ENCODE data around the gene MYO1F. TPM values are rescaled to one million over a fixed set of nuclear protein-coding genes. Genes with fewer than 3 reads are reported as not detected.

The MYO1F gene
- total and polyA plus RNA-seq, 8 donors: 3.0 to 54.8 (median 18.8) TPM

DNA sequence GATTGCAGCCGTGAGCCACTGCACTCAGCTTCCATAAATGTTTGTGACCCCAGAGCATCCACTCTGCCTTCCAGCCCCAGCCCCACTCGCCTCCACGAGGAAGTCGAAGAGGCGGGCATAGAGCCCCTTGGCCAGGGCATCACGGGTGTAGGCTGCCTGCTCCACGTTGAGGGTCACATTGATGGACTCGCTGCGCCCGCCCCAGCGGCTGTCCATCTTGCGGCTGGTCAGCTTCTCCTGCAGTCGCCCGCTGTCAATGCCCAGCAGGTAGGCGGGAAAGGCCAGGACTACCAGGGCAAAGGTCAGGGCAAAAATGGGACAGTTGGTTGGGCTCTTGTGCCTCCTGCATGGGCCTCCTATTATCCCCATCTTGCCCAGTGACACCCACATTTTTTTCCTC is 27.2 kb downstream of the MYO1F start:
- H3K9me3 ChIP-seq: no peaks in the 10 kb centered on the region
- H3K4me3 ChIP-seq: no peak overlapping the region
- DNase-seq: no peak
- no peaks in the 10 kb centered on the region for H3K4me1 ChIP-seq
- no peak overlapping the region for H3K27ac ChIP-seq
- WGBS, 5 donors: 88 to 98% (median 91%) methylated on average over 12 to 15 of the region's 15 CpGs
- H3K27me3 ChIP-seq: no peaks in the 10 kb centered on the region
- TF ChIP-seq CTCF (IDR thresholded peaks at IDR 0.05) (no peak), EP300 (IDR thresholded peaks at IDR 0.05) (no peak), POLR2AphosphoS5 (IDR thresholded peaks at IDR 0.05) (no peak), POLR2A (IDR thresholded peaks at IDR 0.05) (no peak)
- intact Hi-C loops (cut with DNase I; ENCODE audit: low total_unique reads): no loop called here
- H3K36me3 ChIP-seq: peaks cover 0 to 80% (median 38%) of the 10 kb centered on the region in 4 donors

DNA sequence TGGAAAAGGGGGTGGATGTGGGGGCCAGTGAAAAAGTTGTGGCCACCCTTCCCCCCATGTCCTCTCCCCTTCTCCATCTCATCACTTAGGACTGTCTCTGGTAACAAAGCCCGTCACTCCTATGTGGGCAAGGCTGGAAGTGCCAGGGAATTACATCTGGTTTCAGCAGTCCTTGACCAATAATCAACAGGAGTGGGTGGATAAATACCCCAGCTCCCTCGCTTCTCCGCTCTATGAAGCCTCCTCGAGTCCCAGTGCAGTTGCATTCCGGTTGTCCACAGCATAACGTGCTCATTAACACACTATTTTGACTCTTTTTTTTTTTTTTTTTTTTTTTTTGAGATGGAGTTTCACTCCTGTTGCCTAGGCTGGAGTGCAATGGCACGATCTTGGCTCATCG is 31.5 kb downstream of the MYO1F start:
- H3K4me3 ChIP-seq: no peak overlapping the region
- no peaks in the 10 kb centered on the region for H3K4me1 ChIP-seq
- no peak overlapping the region for H3K27ac ChIP-seq
- TF ChIP-seq POLR2AphosphoS5 (IDR thresholded peaks at IDR 0.05) (no peak), EP300 (IDR thresholded peaks at IDR 0.05) (no peak), CTCF (IDR thresholded peaks at IDR 0.05) (no peak), POLR2A (IDR thresholded peaks at IDR 0.05) (no peak)
- no peaks in the 10 kb centered on the region for H3K9me3 ChIP-seq
- peaks cover 0 to 69% (median 46%) of the 10 kb centered on the region in 4 donors for H3K36me3 ChIP-seq
- DNase-seq: no peak
- WGBS, 5 donors: 96 to 99% (median 97%) methylated on average over 7 to 8 of the region's 8 CpGs
- no peaks in the 10 kb centered on the region for H3K27me3 ChIP-seq
- intact Hi-C loops (cut with DNase I; ENCODE audit: low total_unique reads): no loop called here

DNA sequence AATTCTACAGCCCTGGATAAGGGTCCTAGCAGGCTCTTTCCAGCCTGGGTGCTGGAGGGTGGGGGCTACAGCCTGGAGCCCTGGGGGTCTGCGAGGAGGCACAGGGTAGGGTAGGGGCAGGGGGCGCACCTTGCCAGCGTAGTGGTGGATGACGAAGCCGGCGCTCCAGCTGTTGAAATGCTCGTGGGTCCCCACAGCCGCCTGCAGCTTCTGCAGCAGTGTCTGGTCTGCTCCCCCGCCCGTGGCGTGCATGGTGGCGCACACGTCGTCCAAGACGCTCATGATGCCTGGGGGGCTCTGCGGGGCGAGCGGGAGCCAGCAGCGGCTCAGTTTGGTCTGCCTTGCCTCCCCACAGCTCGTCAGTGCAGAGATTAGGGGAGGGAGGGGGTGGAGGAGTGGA is 33.1 kb downstream of the MYO1F start:
- no peak for DNase-seq
- Histone ChIP-seq H3K9me3 (no peaks in the 10 kb centered on the region), H3K27me3 (no peaks in the 10 kb centered on the region), H3K36me3 (peaks cover 0 to 69% (median 46%) of the 10 kb centered on the region in 4 donors), H3K27ac (no peak overlapping the region), H3K4me1 (no peaks in the 10 kb centered on the region), H3K4me3 (no peak overlapping the region)
- TF ChIP-seq POLR2A (IDR thresholded peaks at IDR 0.05) (no peak), POLR2AphosphoS5 (IDR thresholded peaks at IDR 0.05) (no peak), CTCF (IDR thresholded peaks at IDR 0.05) (no peak), EP300 (IDR thresholded peaks at IDR 0.05) (no peak)
- WGBS, 5 donors: 92 to 98% (median 95%) methylated on average over 20 of the region's 20 CpGs
- intact Hi-C loops (cut with DNase I; ENCODE audit: low total_unique reads): no loop called here

GRCh38 chr19:8539621-8540149 is 37.6 kb downstream of the MYO1F start:
- Histone ChIP-seq H3K4me1 (no peaks in the 10 kb centered on the region), H3K4me3 (no peak overlapping the region), H3K36me3 (peaks cover 0 to 59% (median 15%) of the 10 kb centered on the region in 4 donors), H3K9me3 (no peaks in the 10 kb centered on the region), H3K27me3 (peaks cover 0 to 5% (median 0%) of the 10 kb centered on the region in 3 donors), H3K27ac (no peak overlapping the region)
- no peak for DNase-seq
- WGBS, 5 donors: 89 to 95% (median 94%) methylated on average over 12 of the region's 12 CpGs
- intact Hi-C loops (cut with DNase I; ENCODE audit: low total_unique reads): no loop called here
- TF ChIP-seq EP300 (IDR thresholded peaks at IDR 0.05): no peak
- no peak for TF ChIP-seq POLR2A (IDR thresholded peaks at IDR 0.05)
- no peak for TF ChIP-seq POLR2AphosphoS5 (IDR thresholded peaks at IDR 0.05)
- TF ChIP-seq CTCF (IDR thresholded peaks at IDR 0.05): no peak
